Measurements from ENCODE around the gene ANGPTL2.

Gene ANGPTL2

DNA sequence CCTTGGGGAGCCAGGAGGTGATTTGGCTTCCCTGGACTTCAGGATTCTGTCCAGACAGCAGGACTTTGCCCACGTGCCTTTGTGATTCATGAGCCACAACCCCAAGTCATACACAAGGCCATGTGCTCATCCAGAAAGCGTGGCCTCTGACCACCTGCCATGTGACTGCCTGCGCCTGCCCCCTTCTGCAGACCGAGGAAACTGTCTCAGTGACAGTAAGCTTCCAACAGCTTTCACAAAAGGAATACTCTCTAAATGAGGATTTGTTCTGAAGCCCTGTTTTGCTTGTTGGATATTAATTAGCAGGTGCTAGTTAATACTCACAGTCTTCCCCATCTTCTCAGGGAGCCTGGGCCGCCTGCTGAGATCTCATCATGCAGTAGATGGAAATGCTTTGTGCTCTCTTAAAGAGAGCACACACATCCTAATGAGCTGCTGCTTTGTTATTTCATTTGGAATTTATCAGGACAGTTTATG lies 36.9 kb upstream of the ANGPTL2 start:
- no peak overlapping the region for H3K4me3 ChIP-seq (ENCODE audit: low read depth, low read length, poor library complexity, severe bottlenecking)
- no peaks in the 10 kb centered on the region for H4K20me1 ChIP-seq (ENCODE audit: insufficient read depth, low read length)
- H3K9ac ChIP-seq (ENCODE audit: low read length), result no peak overlapping the region
- no peaks in the 10 kb centered on the region for H3K9me2 ChIP-seq (ENCODE audit: low read depth, low read length)
- H3K79me2 ChIP-seq (ENCODE audit: insufficient read depth, low read length), result no peaks in the 10 kb centered on the region
- no peaks in the 10 kb centered on the region for H3K36me3 ChIP-seq (ENCODE audit: insufficient read depth, low read length)
- H3K4me1 ChIP-seq (ENCODE audit: insufficient read depth, low read length, severe bottlenecking), result no peaks in the 10 kb centered on the region
- H3K9me3 ChIP-seq (ENCODE audit: low read length), result no peaks in the 10 kb centered on the region
- TF ChIP-seq, protein P1, sequence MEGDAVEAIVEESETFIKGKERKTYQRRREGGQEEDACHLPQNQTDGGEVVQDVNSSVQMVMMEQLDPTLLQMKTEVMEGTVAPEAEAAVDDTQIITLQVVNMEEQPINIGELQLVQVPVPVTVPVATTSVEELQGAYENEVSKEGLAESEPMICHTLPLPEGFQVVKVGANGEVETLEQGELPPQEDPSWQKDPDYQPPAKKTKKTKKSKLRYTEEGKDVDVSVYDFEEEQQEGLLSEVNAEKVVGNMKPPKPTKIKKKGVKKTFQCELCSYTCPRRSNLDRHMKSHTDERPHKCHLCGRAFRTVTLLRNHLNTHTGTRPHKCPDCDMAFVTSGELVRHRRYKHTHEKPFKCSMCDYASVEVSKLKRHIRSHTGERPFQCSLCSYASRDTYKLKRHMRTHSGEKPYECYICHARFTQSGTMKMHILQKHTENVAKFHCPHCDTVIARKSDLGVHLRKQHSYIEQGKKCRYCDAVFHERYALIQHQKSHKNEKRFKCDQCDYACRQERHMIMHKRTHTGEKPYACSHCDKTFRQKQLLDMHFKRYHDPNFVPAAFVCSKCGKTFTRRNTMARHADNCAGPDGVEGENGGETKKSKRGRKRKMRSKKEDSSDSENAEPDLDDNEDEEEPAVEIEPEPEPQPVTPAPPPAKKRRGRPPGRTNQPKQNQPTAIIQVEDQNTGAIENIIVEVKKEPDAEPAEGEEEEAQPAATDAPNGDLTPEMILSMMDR (IDR thresholded peaks at IDR 0.05; ENCODE audit: low read length), result no peak
- TF ChIP-seq EZH2 (IDR thresholded peaks at IDR 0.05; ENCODE audit: borderline replicate concordance, low read length), result no peak
- H3K4me2 ChIP-seq (ENCODE audit: low read length), result no peak overlapping the region
- H3K27me3 ChIP-seq (ENCODE audit: insufficient read depth, low read length), result no peaks in the 10 kb centered on the region
- H3F3A ChIP-seq (ENCODE audit: insufficient read depth, low read length), result no peaks in the 10 kb centered on the region
- no peak overlapping the region for H2AFZ ChIP-seq (ENCODE audit: low read length)
- H3K27ac ChIP-seq (ENCODE audit: low read depth, low read length, poor library complexity, severe bottlenecking), result no peak overlapping the region

DNA sequence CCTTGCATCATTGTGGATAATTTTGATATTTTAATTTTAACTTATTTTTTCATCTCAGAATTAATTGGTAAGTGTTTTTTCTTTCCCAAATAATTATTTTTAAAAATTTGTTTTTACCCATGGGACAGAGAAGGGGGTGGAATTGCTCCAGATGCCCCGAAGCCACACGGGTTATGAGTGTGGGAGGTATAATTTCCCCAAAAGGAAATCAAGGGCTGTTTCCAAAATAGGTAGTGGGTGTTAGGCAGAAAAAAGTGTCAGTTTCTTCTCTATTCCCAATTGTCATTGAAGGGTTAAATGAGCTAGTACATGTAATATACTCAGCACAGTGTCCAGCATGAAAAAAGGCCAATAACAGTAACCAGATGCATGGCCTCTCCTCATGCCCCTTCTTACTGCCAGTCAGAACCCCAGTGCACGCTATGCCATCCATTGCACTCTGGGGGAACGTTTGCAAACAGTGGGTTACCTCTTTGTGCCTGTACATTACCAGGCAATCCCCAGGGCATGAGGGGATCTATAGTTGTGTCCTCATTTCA lies 36.4 kb upstream of the ANGPTL2 start:
- Histone ChIP-seq H3K27me3 (ENCODE audit: insufficient read depth, low read length) (no peaks in the 10 kb centered on the region), H3K9ac (ENCODE audit: low read length) (no peak overlapping the region), H3K36me3 (ENCODE audit: insufficient read depth, low read length) (no peaks in the 10 kb centered on the region), H4K20me1 (ENCODE audit: insufficient read depth, low read length) (no peaks in the 10 kb centered on the region), H3K9me2 (ENCODE audit: low read depth, low read length) (no peaks in the 10 kb centered on the region), H3F3A (ENCODE audit: insufficient read depth, low read length) (no peaks in the 10 kb centered on the region), H3K4me1 (ENCODE audit: insufficient read depth, low read length, severe bottlenecking) (no peaks in the 10 kb centered on the region), H3K9me3 (ENCODE audit: low read length) (no peaks in the 10 kb centered on the region), H3K79me2 (ENCODE audit: insufficient read depth, low read length) (no peaks in the 10 kb centered on the region), H2AFZ (ENCODE audit: low read length) (no peak overlapping the region), H3K4me3 (ENCODE audit: low read depth, low read length, poor library complexity, severe bottlenecking) (no peak overlapping the region), H3K27ac (ENCODE audit: low read depth, low read length, poor library complexity, severe bottlenecking) (no peak overlapping the region), H3K4me2 (ENCODE audit: low read length) (no peak overlapping the region)
- TF ChIP-seq, protein P1 (IDR thresholded peaks at IDR 0.05; ENCODE audit: low read length), result no peak
- TF ChIP-seq EZH2 (IDR thresholded peaks at IDR 0.05; ENCODE audit: borderline replicate concordance, low read length), result no peak

DNA sequence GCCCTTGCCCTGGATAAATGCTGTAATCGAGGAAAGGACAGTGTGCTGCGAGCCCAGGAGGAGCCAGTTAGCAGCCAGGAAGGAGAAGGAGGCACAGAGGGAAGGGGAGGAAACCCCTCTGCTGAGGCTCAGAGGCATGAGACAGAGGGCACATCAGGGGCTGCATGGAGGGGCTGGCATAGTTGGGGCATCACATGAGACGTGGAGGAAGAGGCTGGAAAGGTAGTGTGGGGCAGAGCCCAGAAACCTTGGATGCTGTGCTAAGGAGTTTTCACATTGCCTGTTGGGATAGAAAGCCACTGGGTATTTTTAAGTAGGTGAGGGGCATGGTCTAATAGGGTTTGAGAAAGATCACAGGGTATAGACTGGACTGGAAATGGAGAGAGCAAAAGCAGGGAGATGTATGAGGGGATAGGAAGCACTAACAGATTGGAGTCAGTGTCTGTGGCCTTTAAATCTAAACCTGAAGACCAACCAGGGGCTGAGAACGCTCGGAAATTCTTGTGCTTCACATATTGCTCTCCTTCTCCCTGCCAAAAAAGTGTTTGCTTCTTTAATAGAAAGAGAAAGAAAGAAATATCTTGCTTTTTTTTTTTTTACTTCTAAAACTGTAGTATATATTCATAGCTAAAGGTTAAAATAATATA lies 33.0 kb upstream of the ANGPTL2 start:
- Histone ChIP-seq H3K9me2 (ENCODE audit: low read depth, low read length) (no peaks in the 10 kb centered on the region), H3F3A (ENCODE audit: insufficient read depth, low read length) (no peaks in the 10 kb centered on the region), H3K9ac (ENCODE audit: low read length) (no peak overlapping the region), H3K4me1 (ENCODE audit: insufficient read depth, low read length, severe bottlenecking) (no peaks in the 10 kb centered on the region), H4K20me1 (ENCODE audit: insufficient read depth, low read length) (no peaks in the 10 kb centered on the region), H3K27ac (ENCODE audit: low read depth, low read length, poor library complexity, severe bottlenecking) (no peak overlapping the region), H3K36me3 (ENCODE audit: insufficient read depth, low read length) (no peaks in the 10 kb centered on the region), H3K9me3 (ENCODE audit: low read length) (no peaks in the 10 kb centered on the region), H3K79me2 (ENCODE audit: insufficient read depth, low read length) (no peaks in the 10 kb centered on the region), H3K27me3 (ENCODE audit: insufficient read depth, low read length) (no peaks in the 10 kb centered on the region), H2AFZ (ENCODE audit: low read length) (no peak overlapping the region), H3K4me2 (ENCODE audit: low read length) (no peak overlapping the region), H3K4me3 (ENCODE audit: low read depth, low read length, poor library complexity, severe bottlenecking) (no peak overlapping the region)
- TF ChIP-seq, protein P1 (IDR thresholded peaks at IDR 0.05; ENCODE audit: low read length), result no peak
- TF ChIP-seq EZH2 (IDR thresholded peaks at IDR 0.05; ENCODE audit: borderline replicate concordance, low read length), result no peak
